Stimulated activated CD8-positive, alpha-beta memory T cell treated with anti-CD3 and anti-CD28 coated beads, Interleukin-12 subunit alpha, Interleukin-12 subunit beta, amount 100 ng/mL, for 4 hours (primary cell): ENCODE data around the gene AGL.
A peak's percentile ranks its signal among the peaks of the same experiment; 100 is the strongest.
"Not testable (repeated sequence)": the region's sequence is repeated elsewhere in the genome, so short reads cannot be mapped to it uniquely, and the experiment has no call there.

Source experiments
- DNase-seq: peaks from one replicate; pipeline ENCODE4 v3.0.0-alpha.2; 2020; ENCODE audit warnings: low read depth

AGL gene

GRCh38 chr1:99849744-99850458 is at the start of gene AGL:
Gene AGL, plus strand, starts transcription at chr1:99850361. Its CDS starts 682 bp downstream, at chr1:99851043.
- DNase-seq = peak; percentile 77

DNA sequence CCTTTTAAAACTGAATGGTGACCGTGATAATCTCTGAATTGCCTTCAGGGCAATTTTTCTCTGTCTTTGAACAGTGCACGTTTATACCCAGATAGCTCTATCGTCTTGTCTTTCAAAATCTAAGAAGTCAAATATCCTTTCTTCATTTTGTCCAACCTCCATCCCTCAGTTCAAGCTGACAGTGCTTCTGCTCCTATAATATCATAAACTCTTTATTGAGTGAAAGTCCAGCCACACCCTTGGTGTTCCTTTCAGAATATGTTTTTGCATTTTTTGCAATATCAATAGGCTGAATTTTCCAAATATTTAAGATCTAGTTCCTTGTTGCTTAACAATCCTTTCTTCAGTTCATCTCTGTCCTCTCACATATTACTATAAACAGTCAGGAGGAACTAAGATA is 48.6 kb upstream of the AGL start:
- DNase-seq = no peak

DNA sequence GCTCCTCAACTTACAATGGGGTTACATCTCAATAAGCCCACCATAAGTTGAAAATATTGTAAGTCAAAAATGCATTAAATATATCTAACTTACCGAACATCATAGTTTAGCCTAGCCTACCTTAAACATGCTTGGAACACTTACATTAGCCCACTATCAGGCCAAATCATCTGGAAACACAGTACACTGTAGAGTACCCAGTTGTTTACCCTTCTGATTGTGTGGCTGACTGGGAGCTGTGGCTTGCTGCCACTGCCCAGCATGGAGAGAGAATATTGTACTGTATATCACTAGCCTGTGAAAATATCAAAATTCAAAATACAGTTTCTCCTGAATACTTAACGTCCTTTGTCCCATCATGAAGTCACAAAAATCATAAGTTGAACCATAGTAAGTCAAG is 43.3 kb upstream of the AGL start:
- DNase-seq = no peak

DNA sequence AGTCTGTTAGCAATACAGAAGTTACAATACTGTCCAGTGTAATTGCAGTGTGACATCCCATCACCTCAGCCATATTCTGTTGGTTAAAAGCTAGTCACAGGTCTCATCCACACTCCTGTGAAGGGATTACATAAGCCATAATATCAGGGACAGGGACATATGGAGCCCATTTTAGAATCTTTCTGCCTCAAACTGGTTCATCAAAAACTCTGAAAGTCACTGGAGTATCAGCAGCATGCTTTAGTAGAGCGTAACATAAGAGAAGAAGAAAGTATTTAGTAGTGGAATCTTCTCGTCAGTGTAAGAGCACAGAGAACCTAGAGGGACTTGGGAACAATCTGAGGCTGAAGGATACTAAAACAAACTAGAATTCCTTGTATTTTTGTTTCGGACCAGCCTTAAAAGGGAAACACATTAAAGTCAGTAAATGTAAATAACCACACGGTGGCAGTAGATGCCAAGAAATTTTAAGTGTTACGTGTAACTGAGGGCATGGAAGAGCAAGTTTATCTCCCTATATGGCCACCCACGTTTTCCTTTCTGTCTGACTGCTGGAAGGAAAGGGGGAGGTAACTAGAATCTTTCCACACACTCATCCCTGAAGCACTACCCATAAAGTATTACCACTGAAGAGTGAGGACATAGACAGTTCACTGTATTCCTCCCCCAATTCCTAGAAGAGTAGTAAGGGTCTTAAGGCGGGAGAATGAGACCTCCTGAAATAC is 41.6 kb upstream of the AGL start:
- DNase-seq = no peak

DNA sequence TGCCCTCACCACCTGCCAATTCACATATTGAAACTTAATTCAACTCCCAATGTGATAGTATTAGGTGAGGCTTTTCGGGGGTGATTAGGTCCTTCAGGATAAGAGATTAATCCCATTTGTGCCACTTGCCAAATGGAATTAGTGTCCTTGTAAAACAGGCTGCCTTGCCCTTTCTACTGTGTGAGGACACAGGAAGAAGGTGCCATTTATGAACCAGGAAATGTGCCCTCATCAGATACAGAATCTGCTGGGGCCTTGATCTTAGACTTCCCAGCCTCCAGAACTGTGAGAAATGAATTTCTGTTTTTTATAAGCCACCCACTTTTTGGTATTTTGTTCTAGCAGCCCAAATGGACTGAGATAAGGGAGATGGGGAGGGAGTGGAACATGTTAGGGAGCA is 39.1 kb upstream of the AGL start:
- no peak for DNase-seq

DNA sequence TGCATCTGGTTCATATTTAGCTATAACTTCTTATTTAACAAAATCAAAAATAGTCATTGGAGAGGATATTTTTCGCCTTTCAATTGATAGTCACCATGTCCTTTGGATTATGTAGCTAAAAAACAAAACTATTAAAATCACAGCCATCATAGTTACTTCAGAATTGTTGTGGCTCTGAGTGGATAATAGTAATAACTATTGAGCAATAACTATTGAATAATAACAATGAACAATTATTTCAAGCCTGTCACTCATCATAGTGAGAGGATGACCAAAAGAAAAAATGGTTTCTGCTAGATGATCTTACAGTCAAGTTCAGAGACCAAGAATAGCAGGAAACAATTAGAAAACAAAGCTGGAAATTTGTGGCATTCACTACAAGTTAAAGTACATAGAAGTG is 38.4 kb upstream of the AGL start:
- no peak for DNase-seq

DNA sequence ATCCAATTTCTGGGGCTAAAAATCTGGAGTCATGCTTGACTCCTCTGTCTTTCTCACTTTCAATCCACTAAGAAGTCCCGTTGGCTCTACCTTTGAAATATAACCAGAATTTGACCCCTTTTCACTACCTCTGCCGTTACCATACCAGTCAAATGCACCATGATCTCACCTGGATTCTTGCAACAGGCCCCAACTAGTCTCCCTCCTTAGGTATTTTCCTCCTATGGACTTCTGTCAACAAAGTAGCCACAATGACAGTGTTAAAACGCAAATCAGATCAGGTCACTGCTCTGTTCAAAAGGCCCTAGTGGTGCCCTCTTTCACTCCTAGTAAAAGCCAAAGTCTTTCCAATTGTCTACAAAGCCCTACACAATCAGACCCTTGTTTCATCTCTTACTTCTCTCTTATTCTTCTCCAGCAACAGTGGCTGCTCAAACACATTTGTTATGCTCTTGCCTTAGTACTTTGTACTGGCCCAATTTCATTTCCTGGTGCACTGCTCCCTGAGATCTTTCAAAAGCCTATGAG is 35.7 kb upstream of the AGL start:
- DNase-seq = no peak

GRCh38 chr1:99816656-99817055 is 33.5 kb upstream of the AGL start:
- DNase-seq = no peak

DNA sequence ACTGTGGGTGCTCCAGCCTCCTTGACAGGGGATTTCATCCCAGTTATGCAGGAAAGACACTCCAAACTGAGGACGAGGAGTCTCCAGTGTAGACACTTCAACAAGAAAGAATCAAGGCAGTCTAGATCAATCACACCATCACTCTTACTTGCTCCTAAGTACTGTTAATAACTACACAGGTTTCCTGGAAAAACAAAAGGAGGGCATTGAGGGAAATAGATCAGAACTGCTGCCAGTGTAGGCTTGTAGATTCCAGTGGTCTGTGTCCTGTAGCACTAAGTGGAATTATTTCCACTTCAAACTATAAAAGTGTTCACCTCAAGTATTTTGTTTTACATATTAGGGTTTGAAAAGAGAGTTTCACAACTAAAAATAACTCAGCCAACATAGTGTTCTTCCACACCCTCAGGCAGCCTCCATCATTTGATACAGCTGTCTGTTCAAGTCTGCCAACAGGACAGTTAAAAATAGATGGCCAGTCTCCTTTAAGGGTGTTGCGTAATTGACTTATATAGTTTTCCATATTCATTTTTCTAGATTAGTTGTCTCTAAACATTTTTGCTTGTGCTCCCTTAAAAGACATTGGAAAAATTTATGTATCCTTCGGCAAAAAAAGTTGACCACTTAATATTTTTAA is 32.0 kb upstream of the AGL start:
- DNase-seq = no peak

GRCh38 chr1:99820546-99820945 is 29.6 kb upstream of the AGL start:
- no peak for DNase-seq

- DNase-seq = no peak
Observed at GRCh38 chr1:99825098-99825497, 25.1 kb upstream of the AGL start.

GRCh38 chr1:99825702-99826101 is 24.5 kb upstream of the AGL start:
- DNase-seq = no peak

DNA sequence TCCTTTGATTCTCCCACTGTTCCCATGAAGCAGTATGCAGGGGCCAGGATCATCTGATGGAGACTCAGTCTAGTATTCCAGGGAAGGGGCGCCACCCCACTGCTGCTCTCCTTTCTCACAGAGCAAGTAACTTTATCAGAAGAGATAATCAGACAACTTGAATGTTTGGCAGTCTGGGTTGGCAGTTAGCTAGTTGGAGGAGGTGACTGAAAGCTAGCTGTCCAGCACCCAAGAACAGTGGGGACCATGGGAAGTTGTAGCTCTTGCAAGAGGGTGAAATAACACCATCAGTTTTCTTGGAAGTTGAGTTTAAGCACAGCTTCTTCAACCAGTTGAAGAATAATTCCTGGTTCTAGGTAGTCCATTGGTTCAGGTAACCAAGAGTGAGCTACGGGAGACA is 22.2 kb upstream of the AGL start:
- no peak for DNase-seq

DNA sequence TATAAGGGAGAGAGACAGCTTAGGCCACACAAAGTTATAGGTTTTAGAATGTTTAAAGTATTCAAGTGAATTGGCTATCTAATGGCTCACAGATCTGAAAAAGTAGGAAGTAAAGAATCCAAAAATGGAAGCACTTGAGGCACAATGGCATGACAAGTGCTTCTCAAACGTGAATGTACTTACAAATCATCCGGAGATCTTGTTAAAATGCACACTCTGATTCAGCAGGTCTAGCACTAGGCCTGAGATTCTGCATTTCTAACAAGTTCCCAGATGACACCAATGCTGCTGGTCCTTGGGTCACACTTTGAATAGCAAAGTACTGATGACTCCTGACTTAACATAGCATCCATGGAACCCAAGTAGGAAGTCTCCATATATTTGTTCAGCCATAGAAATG is 20.9 kb upstream of the AGL start:
- DNase-seq = no peak

GRCh38 chr1:99833911-99834310 is 16.2 kb upstream of the AGL start:
- not testable (repeated sequence) for DNase-seq

- DNase-seq = not testable (repeated sequence)
Observed at GRCh38 chr1:99836171-99837103, 13.7 kb upstream of the AGL start.

DNA sequence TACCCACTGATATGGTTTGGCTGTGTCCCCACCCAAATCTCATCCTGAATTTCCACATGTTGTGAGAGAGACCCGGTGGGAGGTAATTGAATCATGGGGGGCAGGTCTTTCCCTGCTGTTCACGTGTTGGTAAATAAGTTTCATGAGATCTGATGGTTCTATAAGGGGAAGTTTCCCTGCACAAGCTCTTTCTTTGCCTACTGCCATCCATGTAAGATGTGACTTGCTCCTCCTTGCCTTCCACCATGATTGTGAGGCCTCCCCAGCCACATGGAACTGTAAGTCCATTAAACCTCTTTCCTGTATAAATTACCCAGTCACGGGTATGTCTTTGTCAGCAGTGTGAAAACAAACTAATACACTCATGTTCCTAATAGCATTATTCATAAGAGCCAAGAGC is 9.8 kb upstream of the AGL start:
- not testable (repeated sequence) for DNase-seq

- no peak for DNase-seq
Observed at GRCh38 chr1:99843760-99844159, 6.4 kb upstream of the AGL start.

- DNase-seq = not testable (repeated sequence)
Observed at GRCh38 chr1:99845201-99845600, 5.0 kb upstream of the AGL start.

GRCh38 chr1:99849413-99849743 is 783 bp upstream of the AGL start:
- no peak for DNase-seq

GRCh38 chr1:99850459-99851291 is 514 bp downstream of the AGL start:
- DNase-seq = no peak
